ENCODE measurements around the gene PM20D2. TPM values are rescaled to one million over a fixed set of nuclear protein-coding genes. Genes with fewer than 3 reads are reported as not detected.

Gene PM20D2
- total and polyA plus RNA-seq, 3 donors from 2014 or later: 4.4 to 7.1 (median 6.9) TPM

DNA sequence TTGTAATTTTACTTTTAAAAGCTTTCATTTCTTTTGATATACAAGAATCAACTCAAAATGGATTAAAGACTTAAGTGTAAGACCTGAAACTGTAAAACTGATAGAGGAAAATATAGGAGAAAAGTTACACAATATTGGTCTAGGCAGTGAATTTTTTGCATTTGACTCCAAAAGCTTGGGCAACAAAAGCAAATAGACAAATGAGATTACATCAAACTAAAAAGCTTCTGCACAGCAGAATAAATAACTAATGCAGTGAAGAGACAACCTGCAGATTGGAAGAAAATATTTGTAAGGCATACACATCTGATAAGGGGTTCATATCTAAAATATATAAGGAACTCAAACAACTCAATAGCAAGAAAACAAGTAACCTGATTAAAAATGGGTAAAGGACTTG is 68.3 kb downstream of the PM20D2 start:
- no peak for DNase-seq
- H3K27ac ChIP-seq: no peak overlapping the region
- H3K4me3 ChIP-seq: no peak overlapping the region
- no peaks in the 10 kb centered on the region for H3K4me1 ChIP-seq
- no peaks in the 10 kb centered on the region for H3K36me3 ChIP-seq (ENCODE audit: low read depth, missing control alignments)
- no peaks in the 10 kb centered on the region for H3K9me3 ChIP-seq
- TF ChIP-seq, protein P1, sequence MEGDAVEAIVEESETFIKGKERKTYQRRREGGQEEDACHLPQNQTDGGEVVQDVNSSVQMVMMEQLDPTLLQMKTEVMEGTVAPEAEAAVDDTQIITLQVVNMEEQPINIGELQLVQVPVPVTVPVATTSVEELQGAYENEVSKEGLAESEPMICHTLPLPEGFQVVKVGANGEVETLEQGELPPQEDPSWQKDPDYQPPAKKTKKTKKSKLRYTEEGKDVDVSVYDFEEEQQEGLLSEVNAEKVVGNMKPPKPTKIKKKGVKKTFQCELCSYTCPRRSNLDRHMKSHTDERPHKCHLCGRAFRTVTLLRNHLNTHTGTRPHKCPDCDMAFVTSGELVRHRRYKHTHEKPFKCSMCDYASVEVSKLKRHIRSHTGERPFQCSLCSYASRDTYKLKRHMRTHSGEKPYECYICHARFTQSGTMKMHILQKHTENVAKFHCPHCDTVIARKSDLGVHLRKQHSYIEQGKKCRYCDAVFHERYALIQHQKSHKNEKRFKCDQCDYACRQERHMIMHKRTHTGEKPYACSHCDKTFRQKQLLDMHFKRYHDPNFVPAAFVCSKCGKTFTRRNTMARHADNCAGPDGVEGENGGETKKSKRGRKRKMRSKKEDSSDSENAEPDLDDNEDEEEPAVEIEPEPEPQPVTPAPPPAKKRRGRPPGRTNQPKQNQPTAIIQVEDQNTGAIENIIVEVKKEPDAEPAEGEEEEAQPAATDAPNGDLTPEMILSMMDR (IDR thresholded peaks at IDR 0.05): no peak
- no peak for TF ChIP-seq POLR2A (IDR thresholded peaks at IDR 0.05)
- intact Hi-C loops (cut with DNase I; ENCODE audit: low total_unique reads): no loop called here
- no peaks in the 10 kb centered on the region for H3K27me3 ChIP-seq

Other genes starting within 250 kb of the PM20D2 start
- gene RNGTT, start 182.4 kb upstream of the PM20D2 start, total RNA-seq: 10 to 100 TPM; 22.1 to 27.0 TPM
- 19.4 TPM for gene RNGTT, start 182.4 kb upstream of the PM20D2 start, polyA plus RNA-seq (ENCODE audit: insufficient read depth, low read depth, low replicate concordance)
- gene PNRC1, start 65.3 kb upstream of the PM20D2 start, total RNA-seq: 100 to 1,000 TPM; 220 to 221 TPM
- 83.2 TPM for gene PNRC1, start 65.3 kb upstream of the PM20D2 start, polyA plus RNA-seq (ENCODE audit: insufficient read depth, low read depth, low replicate concordance)
- 10 to 100 TPM; 14.7 to 21.7 TPM for gene SRSF12, start 28.0 kb upstream of the PM20D2 start, total RNA-seq
- gene SRSF12, start 28.0 kb upstream of the PM20D2 start, polyA plus RNA-seq (ENCODE audit: insufficient read depth, low read depth, low replicate concordance): 30.1 TPM
- 1 to 10 TPM; 1.6 to 3.0 TPM for gene GABRR1, start 71.3 kb downstream of the PM20D2 start, total RNA-seq
- gene GABRR1, start 71.3 kb downstream of the PM20D2 start, polyA plus RNA-seq (ENCODE audit: insufficient read depth, low read depth, low replicate concordance): 3.4 TPM
- under 1 TPM in 1 of 2 donors, not detected in 1; 0.62 TPM for gene GABRR2, start 169.2 kb downstream of the PM20D2 start, total RNA-seq
- gene GABRR2, start 169.2 kb downstream of the PM20D2 start, polyA plus RNA-seq (ENCODE audit: insufficient read depth, low read depth, low replicate concordance): 0.79 TPM
- gene UBE2J1, start 206.7 kb downstream of the PM20D2 start, total RNA-seq: 10 to 100 TPM; 28.7 to 38.4 TPM
- 47.3 TPM for gene UBE2J1, start 206.7 kb downstream of the PM20D2 start, polyA plus RNA-seq (ENCODE audit: insufficient read depth, low read depth, low replicate concordance)

Data from testis (tissue), 3 donors.